Natural killer cell (primary cell): ENCODE results near the gene GRID2. TPM values are rescaled to one million over a fixed set of nuclear protein-coding genes. Genes with fewer than 3 reads are reported as not detected.

Experiments
- ATAC-seq, 3 donors: fragments of 150-1000 bp in 2 of 3; fragments of 200-7000 bp in 1 of 3; cut with Tn5 transposase; 1 replicate in 1 of 3; 2 replicates in 2 of 3; pipeline ENCODE4 v1.10.0; 2021; ENCODE audit warnings: mild to moderate bottlenecking in 2 of 3, moderate library complexity in 2 of 3
- DNase-seq, 2 donors: peaks; one replicate each; pipeline versions ENCODE4 v3.0.0 to v3.0.0-alpha.2; 2013 to 2021; ENCODE audit warnings: mixed read lengths in 1 of 2
- H3K27ac ChIP-seq: one replicate; pipeline ENCODE4 v1.5.1; 2013; ENCODE audit warnings: mild to moderate bottlenecking, low read length
- H3K27me3 ChIP-seq: one replicate; pipeline ENCODE4 v1.6.1; 2013; ENCODE audit warnings: low read length; ENCODE audit not compliant: control insufficient read depth, insufficient read depth
- H3K36me3 ChIP-seq: one replicate; pipeline ENCODE4 v1.6.1; 2013; ENCODE audit warnings: low read length; ENCODE audit not compliant: control insufficient read depth, insufficient read depth
- H3K4me1 ChIP-seq: one replicate; pipeline ENCODE4 v1.6.1; 2013; ENCODE audit warnings: low read length; ENCODE audit not compliant: control insufficient read depth, insufficient read depth
- H3K4me3 ChIP-seq: one replicate; pipeline ENCODE4 v1.5.1; 2013; ENCODE audit warnings: low read length
- H3K9me3 ChIP-seq: one replicate; pipeline ENCODE4 v1.6.1; 2013; ENCODE audit warnings: low read length; ENCODE audit not compliant: control insufficient read depth, insufficient read depth
- H3K27ac Mint-ChIP-seq, 2 donors: one replicate each; pipeline ENCODE4 v1.8.0; 2022; ENCODE audit warnings: mild to moderate bottlenecking in 2 of 2, mixed read lengths in 2 of 2, moderate library complexity in 1 of 2
- H3K27me3 Mint-ChIP-seq, 2 donors: one replicate each; pipeline ENCODE4 v1.8.0; 2022; ENCODE audit warnings: low read depth in 2 of 2, mixed read lengths in 2 of 2
- H3K36me3 Mint-ChIP-seq: one replicate; pipeline ENCODE4 v1.8.0; 2022; ENCODE audit warnings: mixed read lengths
- H3K4me1 Mint-ChIP-seq, 2 donors: one replicate each; pipeline ENCODE4 v1.8.0; 2022; ENCODE audit warnings: mixed read lengths in 2 of 2
- H3K4me3 Mint-ChIP-seq: one replicate; pipeline ENCODE4 v1.8.0; 2022; ENCODE audit warnings: mild to moderate bottlenecking, moderate library complexity, mixed read lengths
- H3K9me3 Mint-ChIP-seq, 2 donors: one replicate each; pipeline ENCODE4 v1.8.0; 2022; ENCODE audit warnings: mixed read lengths in 2 of 2
- CTCF ChIP-seq: fragments of 200-600 bp; IDR thresholded peaks from one replicate; pipeline ENCODE4 v1.8.0; 2022; ENCODE audit warnings: antibody characterized with exemption
- WGBS: methylation state at CpG from one replicate; pipeline ENCODE4 v1.1.7; 2013; ENCODE audit warnings: missing lambda C conversion rate; ENCODE audit not compliant: insufficient coverage; 5-methylcytosine and 5-hydroxymethylcytosine counted together
- intact Hi-C: fragments of 100-400 bp; cut with micrococcal nuclease; formaldehyde crosslinking; loops from one replicate; pipeline ENCODE4 v1.14.2; 2022
- total RNA-seq, 4 donors: library from RNA; stranded (reverse); fragments of 120-200 nt in 1 of 4; gene quantifications; one replicate each; pipeline versions ENCODE4 v1.2.3 to v1.2.4, GENCODE V29; 2013 to 2022

Gene GRID2
- total RNA-seq, 3 donors from 2014 or later (not counting 1 experiment from before 2014, with no cell fraction given): not detected

GRCh38 chr4:93016350-93016749, 712.6 kb downstream of the GRID2 start:
- H3K4me1 ChIP-seq: no peaks in the 10 kb centered on the region
- H3K36me3 Mint-ChIP-seq: peaks cover 6% of the 10 kb centered on the region
- H3K36me3 ChIP-seq: no peaks in the 10 kb centered on the region
- no peaks in the 10 kb centered on the region for H3K4me1 Mint-ChIP-seq
- WGBS: 88% methylated on average over 1 of the region's 2 CpGs
- no peak overlapping the region for H3K27ac Mint-ChIP-seq
- no peak overlapping the region for H3K4me3 Mint-ChIP-seq
- H3K27me3 Mint-ChIP-seq: no peaks in the 10 kb centered on the region
- H3K4me3 ChIP-seq: no peak overlapping the region
- intact Hi-C loops: no loop called here
- no peak overlapping the region for H3K27ac ChIP-seq
- H3K9me3 ChIP-seq: no peaks in the 10 kb centered on the region
- DNase-seq: no peak
- ATAC-seq: no peak
- H3K27me3 ChIP-seq: no peaks in the 10 kb centered on the region
- TF ChIP-seq CTCF: no peak
- peaks cover 11 to 19% of the 10 kb centered on the region in 2 donors for H3K9me3 Mint-ChIP-seq

GRCh38 chr4:93018243-93018642, 714.5 kb downstream of the GRID2 start:
- no peak for TF ChIP-seq CTCF
- DNase-seq: no peak

GRCh38 chr4:93018806-93019205, 715.0 kb downstream of the GRID2 start:
- no peaks in the 10 kb centered on the region for H3K4me1 Mint-ChIP-seq
- Histone ChIP-seq H3K27ac (no peak overlapping the region), H3K36me3 (no peaks in the 10 kb centered on the region), H3K4me3 (no peak overlapping the region), H3K27me3 (no peaks in the 10 kb centered on the region), H3K4me1 (no peaks in the 10 kb centered on the region), H3K9me3 (no peaks in the 10 kb centered on the region)
- TF ChIP-seq CTCF: no peak
- ATAC-seq (no peak), DNase-seq (no peak)
- intact Hi-C loops: no loop called here
- H3K36me3 Mint-ChIP-seq: peaks cover 6% of the 10 kb centered on the region
- no peaks in the 10 kb centered on the region for H3K27me3 Mint-ChIP-seq
- H3K27ac Mint-ChIP-seq: no peak overlapping the region
- peaks cover 11 to 17% of the 10 kb centered on the region in 2 donors for H3K9me3 Mint-ChIP-seq
- no peak overlapping the region for H3K4me3 Mint-ChIP-seq

More at GRCh38 chr4:93018243-93018642, 714.5 kb downstream of the GRID2 start:
- intact Hi-C loops: no loop called here
- H3K36me3 ChIP-seq: no peaks in the 10 kb centered on the region
- no peak for ATAC-seq
- no peaks in the 10 kb centered on the region for H3K27me3 ChIP-seq
- no peak overlapping the region for H3K4me3 ChIP-seq
- no peak overlapping the region for H3K27ac ChIP-seq
- Mint-ChIP-seq H3K9me3 (peaks cover 11 to 17% of the 10 kb centered on the region in 2 donors), H3K4me1 (no peaks in the 10 kb centered on the region), H3K27ac (no peak overlapping the region), H3K27me3 (no peaks in the 10 kb centered on the region), H3K36me3 (peaks cover 6% of the 10 kb centered on the region), H3K4me3 (no peak overlapping the region)
- no peaks in the 10 kb centered on the region for H3K4me1 ChIP-seq
- no peaks in the 10 kb centered on the region for H3K9me3 ChIP-seq
- WGBS: no CpG with 5 or more reads among the region's 2 CpGs

- H3K4me1 Mint-ChIP-seq: no peaks in the 10 kb centered on the region
- Histone ChIP-seq H3K27ac (no peak overlapping the region), H3K4me3 (no peak overlapping the region), H3K27me3 (no peaks in the 10 kb centered on the region), H3K4me1 (no peaks in the 10 kb centered on the region), H3K9me3 (no peaks in the 10 kb centered on the region), H3K36me3 (no peaks in the 10 kb centered on the region)
- ATAC-seq (no peak), DNase-seq (no peak)
- peaks cover 19 to 34% of the 10 kb centered on the region in 2 donors for H3K9me3 Mint-ChIP-seq
- no peak for TF ChIP-seq CTCF
- no peaks in the 10 kb centered on the region for H3K27me3 Mint-ChIP-seq
- H3K27ac Mint-ChIP-seq: no peak overlapping the region
- peaks cover 7% of the 10 kb centered on the region for H3K36me3 Mint-ChIP-seq
- WGBS: no CpG with 5 or more reads among the region's 1 CpG
- H3K4me3 Mint-ChIP-seq: no peak overlapping the region
- intact Hi-C loops: no loop called here
Measured at GRCh38 chr4:93029769-93030168, 726.0 kb downstream of the GRID2 start.
